A549 (cell line): ENCODE measurements around the gene GM2A. TPM values are rescaled to one million over a fixed set of nuclear protein-coding genes. Genes with fewer than 3 reads are reported as not detected.
"Not testable (repeated sequence)": the region's sequence is repeated elsewhere in the genome, so short reads cannot be mapped to it uniquely, and the experiment has no call there.

Experiments used
- ATAC-seq, 2 experiments: fragments of 200-7000 bp in 1 of 2; fragments of >200 bp in 1 of 2; cut with Nextera tagmentation in 1 of 2; cut with Tn5 transposase in 1 of 2; 3 replicates each; pipeline versions ENCODE4 v1.8.0 to v1.9.1; 2018 to 2020; ENCODE audit warnings: mild to moderate bottlenecking in 1 of 2, moderate library complexity in 1 of 2
- CTCF ChIA-PET: fragments of 300-600 bp; sonication (Branson Sonifier 250); formaldehyde crosslinking; extraction: SDS; loops from one replicate; lab custom pipeline; 2021; ENCODE audit warnings: antibody characterized with exemption, inconsistent platforms; lab: Yijun Ruan, JAX
- POLR2A ChIA-PET: fragments of 350-600 bp; formaldehyde crosslinking; extraction: SDS; loops from one replicate; lab custom pipeline; 2021; ENCODE audit warnings: antibody characterized with exemption, inconsistent platforms; lab: Yijun Ruan, JAX
- DNase-seq, 2 experiments: peaks; one replicate each; pipeline versions ENCODE4 v3.0.0 to v3.0.0-alpha.2; 2011 to 2016; ENCODE audit warnings: low read depth in 1 of 2, low spot score in 1 of 2
- FAIRE-seq: peaks from 2 replicates; lab custom pipeline; 2011; peaks lifted over from hg19 to GRCh38; lab: Jason Lieb, UNC
- H3K27ac ChIP-seq, 2 experiments: fragments of >200 bp; sonication (Bioruptor Twin); formaldehyde crosslinking; 3 replicates each; pipeline ENCODE4 v1.5.1; 2016 to 2017
- H3K4me1 ChIP-seq: fragments of >200 bp; sonication (Bioruptor Twin); formaldehyde crosslinking; 3 replicates; pipeline ENCODE4 v1.6.1; 2016
- H3K4me2 ChIP-seq: fragments of >200 bp; sonication (Bioruptor Twin); formaldehyde crosslinking; 3 replicates; pipeline ENCODE4 v1.6.1; 2016
- H3K4me3 ChIP-seq: fragments of >200 bp; sonication (Bioruptor Twin); formaldehyde crosslinking; 3 replicates; pipeline ENCODE4 v1.5.1; 2016
- H3K9me3 ChIP-seq: fragments of >200 bp; sonication (Bioruptor Twin); formaldehyde crosslinking; 3 replicates; pipeline ENCODE4 v1.6.1; 2016
- CHD2 ChIP-seq: fragments of 150-350 bp; IDR thresholded peaks from 2 replicates; pipeline ENCODE4 v1.6.1; 2014; ENCODE audit warnings: low read length; ENCODE audit not compliant: partially characterized antibody
- CHD4 ChIP-seq: fragments of 200-600 bp; sonication (generic); IDR thresholded peaks from 2 replicates; pipeline ENCODE4 v1.6.1; 2016; ENCODE audit warnings: antibody characterized with exemption, mild to moderate bottlenecking, borderline replicate concordance
- FOSB ChIP-seq: fragments of 250-450 bp; sonication (Bioruptor Pico); IDR thresholded peaks from 2 replicates; pipeline ENCODE4 v1.5.0; 2020; ENCODE audit warnings: mild to moderate bottlenecking, moderate library complexity
- KDM5A ChIP-seq: fragments of 200-600 bp; sonication (generic); IDR thresholded peaks from 2 replicates; pipeline ENCODE4 v1.6.1; 2016; ENCODE audit warnings: antibody characterized with exemption, mild to moderate bottlenecking
- MAZ ChIP-seq: fragments of 150-350 bp; IDR thresholded peaks from 2 replicates; pipeline ENCODE4 v1.6.1; 2014; ENCODE audit warnings: antibody characterized with exemption, low read depth, low read length, borderline replicate concordance
- MYC ChIP-seq: IDR thresholded peaks from 2 replicates; pipeline ENCODE4 v1.6.1; 2012; ENCODE audit warnings: mild to moderate bottlenecking, inconsistent platforms, low read length, improper control_type of control experiment, borderline replicate concordance
- POLR2AphosphoS2 ChIP-seq: conservative IDR thresholded peaks from 2 replicates; pipeline ENCODE4 v1.6.1; 2012; ENCODE audit warnings: low read length, improper control_type of control experiment, inconsistent platforms
- RAD21 ChIP-seq, 2 experiments: fragments of >200 bp in 1 of 2; sonication (Bioruptor Twin) in 1 of 2; formaldehyde crosslinking in 1 of 2; IDR thresholded peaks in 1 of 2; conservative IDR thresholded peaks in 1 of 2; 2 replicates in 1 of 2; 3 replicates in 1 of 2; pipeline ENCODE4 v1.6.1; 2012 to 2018; ENCODE audit warnings: inconsistent platforms in 1 of 2
- ZSCAN20 ChIP-seq: fragments of 250-450 bp; sonication (Bioruptor Pico); IDR thresholded peaks from 2 replicates; pipeline ENCODE4 v1.8.0; 2022; ENCODE audit warnings: mild to moderate bottlenecking, moderate library complexity
- WGBS: methylation state at CpG from one replicate; pipeline ENCODE4 v1.1.6; 2017; ENCODE audit errors: missing lambda C conversion rate; 5-methylcytosine and 5-hydroxymethylcytosine counted together
- polyA plus RNA-seq, 4 experiments: library from polyadenylated mRNA; depleted of rRNA in 3 of 4; stranded (reverse); fragments of >200 nt; fragmentation: RNase III in 1 of 4; extraction: RNeasy Plus Mini Kit Qiagen cat#74134 plus additional on column Dnase treatment in 1 of 4; gene quantifications; 2 replicates in 3 of 4; 3 replicates in 1 of 4; pipeline ENCODE4 v1.2.3, GENCODE V29; 2011 to 2017
- TF ChIP-seq, protein P1 (sequence below): IDR thresholded peaks from 2 replicates; pipeline ENCODE4 v1.6.1; 2012; ENCODE audit warnings: low read depth, borderline replicate concordance
- TF ChIP-seq, protein P2 (sequence below): fragments of 250-450 bp; sonication (Bioruptor Pico); IDR thresholded peaks from 2 replicates; pipeline ENCODE4 v1.5.0; 2020; ENCODE audit warnings: low read depth, mild to moderate bottlenecking, moderate library complexity
- TF ChIP-seq, protein P3 (sequence below): fragments of >200 bp; sonication (Bioruptor Twin); formaldehyde crosslinking; IDR thresholded peaks from 3 replicates; pipeline ENCODE4 v1.6.1; 2016
- TF ChIP-seq, protein P4 (sequence below): fragments of 450-650 bp; IDR thresholded peaks from 2 replicates; pipeline ENCODE4 v1.6.1; 2014; ENCODE audit warnings: antibody characterized with exemption
- TF ChIP-seq, protein P5 (sequence below): fragments of >200 bp; sonication (Bioruptor Twin); formaldehyde crosslinking; IDR thresholded peaks from 3 replicates; pipeline ENCODE4 v1.5.1; 2016

GM2A gene
- polyA plus RNA-seq, 2 of the 4 experiments (the other 2 are of a cell fraction): 9.6 to 17.4 TPM

DNA sequence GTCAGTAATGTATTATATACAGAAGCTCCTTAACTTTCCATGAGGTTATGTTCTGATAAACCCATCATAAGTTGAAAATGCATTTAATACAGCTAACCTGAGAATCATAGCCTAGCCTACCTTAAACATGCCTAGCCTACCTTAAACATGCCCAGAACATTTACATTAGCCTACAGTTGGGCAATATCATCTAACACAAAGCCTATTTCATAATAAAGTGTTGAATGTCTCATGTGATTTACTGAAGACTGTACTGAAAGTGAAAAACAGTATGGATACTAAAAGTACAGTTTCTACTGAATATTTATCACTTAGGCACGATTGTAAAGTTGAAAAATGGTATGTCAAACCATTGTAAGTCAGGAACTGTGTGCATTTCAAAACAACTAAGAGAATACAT lies 1.6 kb downstream of the GM2A start:
- no peak overlapping the region for H3K4me2 ChIP-seq
- no peak for FAIRE-seq
- DNase-seq: no peak
- ATAC-seq: no peak
- POLR2A ChIA-PET: no interaction called here
- TF ChIP-seq CHD2 (no peak), RAD21 (conservative IDR thresholded peaks at IDR 0.05 in 1 of 2, IDR thresholded peaks at IDR 0.05 in 1 of 2) (no peak), MAZ (no peak), CHD4 (no peak), ZSCAN20 (CRISPR knock-in tag) (no peak), FOSB (no peak)
- TF ChIP-seq, protein P1, sequence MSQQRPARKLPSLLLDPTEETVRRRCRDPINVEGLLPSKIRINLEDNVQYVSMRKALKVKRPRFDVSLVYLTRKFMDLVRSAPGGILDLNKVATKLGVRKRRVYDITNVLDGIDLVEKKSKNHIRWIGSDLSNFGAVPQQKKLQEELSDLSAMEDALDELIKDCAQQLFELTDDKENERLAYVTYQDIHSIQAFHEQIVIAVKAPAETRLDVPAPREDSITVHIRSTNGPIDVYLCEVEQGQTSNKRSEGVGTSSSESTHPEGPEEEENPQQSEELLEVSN: no peak
- TF ChIP-seq, protein P2, sequence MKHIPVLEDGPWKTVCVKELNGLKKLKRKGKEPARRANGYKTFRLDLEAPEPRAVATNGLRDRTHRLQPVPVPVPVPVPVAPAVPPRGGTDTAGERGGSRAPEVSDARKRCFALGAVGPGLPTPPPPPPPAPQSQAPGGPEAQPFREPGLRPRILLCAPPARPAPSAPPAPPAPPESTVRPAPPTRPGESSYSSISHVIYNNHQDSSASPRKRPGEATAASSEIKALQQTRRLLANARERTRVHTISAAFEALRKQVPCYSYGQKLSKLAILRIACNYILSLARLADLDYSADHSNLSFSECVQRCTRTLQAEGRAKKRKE (CRISPR knock-in tag): no peak
- TF ChIP-seq, all 56 proteins: peak for 0
- CTCF ChIA-PET: interaction anchor here (0.9 to 1.9 kb wide), 2 partner anchors 62 to 139 kb away, joined by 3 to 9 read pairs; no protein-coding TSS in a partner anchor
- WGBS: 50% methylated on average over 1 of the region's 1 CpG
- peaks cover 13% of the 10 kb centered on the region; the same call in 2 of the 3 replicates for H3K4me1 ChIP-seq
- H3K4me3 ChIP-seq: no peak overlapping the region
- no peaks in the 10 kb centered on the region for H3K9me3 ChIP-seq
- no peak overlapping the region for H3K27ac ChIP-seq

DNA sequence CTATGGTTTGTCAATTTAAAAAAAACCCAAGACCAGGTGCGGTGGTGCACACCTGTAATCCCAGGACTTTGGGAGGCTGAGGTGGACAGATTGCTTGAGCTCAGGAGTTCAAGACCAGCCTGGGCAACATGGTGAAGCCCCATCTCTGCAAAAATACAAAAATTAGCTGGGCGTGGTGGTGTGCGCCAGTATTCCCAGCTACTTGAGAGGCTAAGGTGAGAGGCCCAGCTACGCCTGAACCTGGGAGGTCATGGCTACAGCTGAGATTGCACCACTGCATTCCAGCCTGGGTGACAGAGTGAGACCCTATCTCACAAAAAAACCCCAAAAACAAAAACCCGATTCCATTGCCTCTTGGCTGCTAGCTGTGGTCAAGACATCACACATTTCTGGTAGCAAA lies 2.0 kb downstream of the GM2A start:
- DNase-seq, H3K4me3 ChIP-seq, H3K9me3 ChIP-seq, H3K4me2 ChIP-seq, H3K27ac ChIP-seq, FAIRE-seq, ATAC-seq, POLR2A ChIA-PET: not testable (repeated sequence)
- WGBS: 94% methylated on average over 5 of the region's 5 CpGs
- peaks cover 13% of the 10 kb centered on the region; the same call in 2 of the 3 replicates for H3K4me1 ChIP-seq
- CTCF ChIA-PET: interaction anchor here (1.9 kb wide), 1 partner anchor 61 kb away, joined by 9 read pairs; no protein-coding TSS in a partner anchor

DNA sequence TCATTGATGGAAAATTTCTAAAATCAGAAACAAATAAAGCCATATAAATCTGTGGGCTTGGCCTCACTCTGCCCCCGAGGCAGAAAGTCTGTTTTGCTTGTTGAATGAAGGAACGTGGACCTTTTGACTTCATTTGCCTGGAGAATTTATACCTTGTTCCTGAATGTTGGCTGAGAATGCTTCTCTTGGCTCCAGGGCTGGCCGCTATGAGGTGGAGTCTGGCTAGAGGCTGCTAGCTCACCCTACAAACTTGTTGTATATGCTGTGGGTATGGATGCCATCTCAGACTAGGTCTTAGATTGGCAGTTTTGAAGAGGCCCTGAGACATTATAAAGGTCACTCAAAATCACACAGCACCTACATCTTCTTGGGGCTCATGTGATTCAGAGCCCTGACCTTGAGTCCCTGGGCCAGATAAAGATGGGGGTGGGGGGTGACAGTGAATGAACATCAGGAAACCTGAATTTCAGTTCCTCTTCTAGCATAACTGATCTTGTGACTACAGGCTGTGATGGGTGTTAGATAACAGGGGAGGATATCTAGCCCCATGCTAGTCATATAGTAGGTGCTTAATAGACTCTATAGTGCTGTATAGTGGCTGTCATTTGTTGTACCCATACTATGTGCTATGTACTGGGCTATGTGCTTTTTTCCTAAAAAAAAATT lies 2.8 kb downstream of the GM2A start:
- TF ChIP-seq, protein P3, sequence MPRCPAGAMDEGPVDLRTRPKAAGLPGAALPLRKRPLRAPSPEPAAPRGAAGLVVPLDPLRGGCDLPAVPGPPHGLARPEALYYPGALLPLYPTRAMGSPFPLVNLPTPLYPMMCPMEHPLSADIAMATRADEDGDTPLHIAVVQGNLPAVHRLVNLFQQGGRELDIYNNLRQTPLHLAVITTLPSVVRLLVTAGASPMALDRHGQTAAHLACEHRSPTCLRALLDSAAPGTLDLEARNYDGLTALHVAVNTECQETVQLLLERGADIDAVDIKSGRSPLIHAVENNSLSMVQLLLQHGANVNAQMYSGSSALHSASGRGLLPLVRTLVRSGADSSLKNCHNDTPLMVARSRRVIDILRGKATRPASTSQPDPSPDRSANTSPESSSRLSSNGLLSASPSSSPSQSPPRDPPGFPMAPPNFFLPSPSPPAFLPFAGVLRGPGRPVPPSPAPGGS: no peak
- TF ChIP-seq MYC (no peak), POLR2AphosphoS2 (no peak), KDM5A (no peak)
- TF ChIP-seq, protein P4, sequence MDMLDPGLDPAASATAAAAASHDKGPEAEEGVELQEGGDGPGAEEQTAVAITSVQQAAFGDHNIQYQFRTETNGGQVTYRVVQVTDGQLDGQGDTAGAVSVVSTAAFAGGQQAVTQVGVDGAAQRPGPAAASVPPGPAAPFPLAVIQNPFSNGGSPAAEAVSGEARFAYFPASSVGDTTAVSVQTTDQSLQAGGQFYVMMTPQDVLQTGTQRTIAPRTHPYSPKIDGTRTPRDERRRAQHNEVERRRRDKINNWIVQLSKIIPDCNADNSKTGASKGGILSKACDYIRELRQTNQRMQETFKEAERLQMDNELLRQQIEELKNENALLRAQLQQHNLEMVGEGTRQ: no peak
- TF ChIP-seq, protein P5, sequence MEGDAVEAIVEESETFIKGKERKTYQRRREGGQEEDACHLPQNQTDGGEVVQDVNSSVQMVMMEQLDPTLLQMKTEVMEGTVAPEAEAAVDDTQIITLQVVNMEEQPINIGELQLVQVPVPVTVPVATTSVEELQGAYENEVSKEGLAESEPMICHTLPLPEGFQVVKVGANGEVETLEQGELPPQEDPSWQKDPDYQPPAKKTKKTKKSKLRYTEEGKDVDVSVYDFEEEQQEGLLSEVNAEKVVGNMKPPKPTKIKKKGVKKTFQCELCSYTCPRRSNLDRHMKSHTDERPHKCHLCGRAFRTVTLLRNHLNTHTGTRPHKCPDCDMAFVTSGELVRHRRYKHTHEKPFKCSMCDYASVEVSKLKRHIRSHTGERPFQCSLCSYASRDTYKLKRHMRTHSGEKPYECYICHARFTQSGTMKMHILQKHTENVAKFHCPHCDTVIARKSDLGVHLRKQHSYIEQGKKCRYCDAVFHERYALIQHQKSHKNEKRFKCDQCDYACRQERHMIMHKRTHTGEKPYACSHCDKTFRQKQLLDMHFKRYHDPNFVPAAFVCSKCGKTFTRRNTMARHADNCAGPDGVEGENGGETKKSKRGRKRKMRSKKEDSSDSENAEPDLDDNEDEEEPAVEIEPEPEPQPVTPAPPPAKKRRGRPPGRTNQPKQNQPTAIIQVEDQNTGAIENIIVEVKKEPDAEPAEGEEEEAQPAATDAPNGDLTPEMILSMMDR: no peak
- FAIRE-seq (no peak), ATAC-seq (no peak), DNase-seq (no peak)
- POLR2A ChIA-PET: no interaction called here
- H3K4me1 ChIP-seq: peaks cover 13% of the 10 kb centered on the region; the same call in 2 of the 3 replicates
- H3K4me3 ChIP-seq: no peak overlapping the region
- H3K27ac ChIP-seq: no peak overlapping the region
- 79% methylated on average over 3 of the region's 3 CpGs for WGBS
- CTCF ChIA-PET: interaction anchor here (0.6 kb wide), 1 partner anchor 203 kb away, joined by 4 read pairs; no protein-coding TSS in a partner anchor
- H3K9me3 ChIP-seq: no peaks in the 10 kb centered on the region
- no peak overlapping the region for H3K4me2 ChIP-seq
